ENCODE results near the gene AKIRIN1. TPM values are rescaled to one million over a fixed set of nuclear protein-coding genes. Genes with fewer than 3 reads are reported as not detected.

The AKIRIN1 gene
- total RNA-seq, 4 donors from 2014 or later: 28.2 to 46.0 (median 34.2) TPM

- intact Hi-C loops (cut with DNase I; ENCODE audit: low total_unique reads) (loop anchor here (1.0 to 2.0 kb wide), 4 partner anchors 35 to 382 kb away; partner anchors contain the start of genes AKIRIN1, MYCBP and RRAGC), in situ Hi-C loops (cut with MboI; ENCODE audit: low sequenced_read_pairs in 4 of 4) (no loop called here)
- DNase-seq (peak; percentile 82 to 90), ATAC-seq (peak; percentile 95 to 96)
- Histone ChIP-seq H3K9me3 (no peaks in the 10 kb centered on the region), H3K27ac (peak within 1 kb of the TSS; percentile 91 to 97 (median 94)), H3K27me3 (no peaks in the 10 kb centered on the region), H3K4me1 (peaks cover 14 to 19% of the 10 kb centered on the region in 2 donors), H3K4me3 (peak within 1 kb of the TSS; percentile 68 to 91 (median 80)), H3K36me3 (peaks cover 0 to 32% of the 10 kb centered on the region in 2 donors)
- TF ChIP-seq POLR2A (IDR thresholded peaks at IDR 0.05): peak; percentile 86 to 95
- TF ChIP-seq, protein P1, sequence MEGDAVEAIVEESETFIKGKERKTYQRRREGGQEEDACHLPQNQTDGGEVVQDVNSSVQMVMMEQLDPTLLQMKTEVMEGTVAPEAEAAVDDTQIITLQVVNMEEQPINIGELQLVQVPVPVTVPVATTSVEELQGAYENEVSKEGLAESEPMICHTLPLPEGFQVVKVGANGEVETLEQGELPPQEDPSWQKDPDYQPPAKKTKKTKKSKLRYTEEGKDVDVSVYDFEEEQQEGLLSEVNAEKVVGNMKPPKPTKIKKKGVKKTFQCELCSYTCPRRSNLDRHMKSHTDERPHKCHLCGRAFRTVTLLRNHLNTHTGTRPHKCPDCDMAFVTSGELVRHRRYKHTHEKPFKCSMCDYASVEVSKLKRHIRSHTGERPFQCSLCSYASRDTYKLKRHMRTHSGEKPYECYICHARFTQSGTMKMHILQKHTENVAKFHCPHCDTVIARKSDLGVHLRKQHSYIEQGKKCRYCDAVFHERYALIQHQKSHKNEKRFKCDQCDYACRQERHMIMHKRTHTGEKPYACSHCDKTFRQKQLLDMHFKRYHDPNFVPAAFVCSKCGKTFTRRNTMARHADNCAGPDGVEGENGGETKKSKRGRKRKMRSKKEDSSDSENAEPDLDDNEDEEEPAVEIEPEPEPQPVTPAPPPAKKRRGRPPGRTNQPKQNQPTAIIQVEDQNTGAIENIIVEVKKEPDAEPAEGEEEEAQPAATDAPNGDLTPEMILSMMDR (IDR thresholded peaks at IDR 0.05 in 4 of 5, conservative IDR thresholded peaks at IDR 0.05 in 1 of 5): peak in 1 of 5 experiments; percentile 15
Observed at GRCh38 chr1:39026051-39026865, 35.2 kb downstream of the AKIRIN1 start, which contains the start of gene NDUFS5. NDUFS5 (plus strand) TSS chr1:39026350; CDS start chr1:39028725, 2,375 bp downstream.

DNA sequence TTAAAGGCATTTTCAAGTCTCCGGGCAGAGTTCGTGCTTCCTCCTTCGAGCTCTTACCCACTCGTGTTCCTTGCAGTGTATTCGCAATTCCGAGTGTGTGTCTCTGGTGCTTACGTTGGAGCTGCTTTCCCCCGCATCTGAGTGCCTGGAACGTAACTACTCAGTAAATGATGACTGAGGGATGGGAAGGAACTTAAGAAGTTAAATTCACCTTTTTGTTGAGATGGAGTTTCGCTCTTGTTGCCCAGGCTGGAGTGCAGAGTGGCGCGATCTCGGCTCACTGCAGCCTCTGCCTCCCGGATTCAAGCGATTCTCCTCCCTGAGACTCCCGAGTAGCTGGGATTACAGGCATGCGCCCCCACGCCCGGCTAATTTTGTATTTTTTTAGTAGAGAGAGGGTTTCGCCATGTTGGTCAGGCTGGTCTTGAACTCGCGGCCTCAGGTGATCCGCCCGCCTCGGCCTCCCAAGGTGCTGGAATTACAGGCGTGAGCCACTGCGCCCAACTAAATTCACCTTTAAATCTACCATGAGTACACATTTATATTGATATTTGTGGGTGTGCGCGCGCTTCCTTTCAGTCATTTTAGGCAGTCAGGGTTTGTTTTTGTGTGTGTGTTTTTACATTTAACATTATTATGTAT is 35.9 kb downstream of the AKIRIN1 start:
- peaks cover 0 to 39% of the 10 kb centered on the region in 2 donors for H3K36me3 ChIP-seq
- no peak for TF ChIP-seq POLR2A (IDR thresholded peaks at IDR 0.05)
- TF ChIP-seq, protein P1 (IDR thresholded peaks at IDR 0.05 in 4 of 5, conservative IDR thresholded peaks at IDR 0.05 in 1 of 5): no peak
- no peaks in the 10 kb centered on the region for H3K9me3 ChIP-seq
- peak overlapping the region; percentile 91 to 97 (median 94) for H3K27ac ChIP-seq
- no peak for ATAC-seq
- no peak for DNase-seq
- intact Hi-C loops (cut with DNase I; ENCODE audit: low total_unique reads) (loop anchor here (1.0 to 2.0 kb wide), 4 partner anchors 36 to 381 kb away; partner anchors contain the start of genes AKIRIN1, MYCBP and RRAGC), in situ Hi-C loops (cut with MboI; ENCODE audit: low sequenced_read_pairs in 4 of 4) (no loop called here)
- peaks cover 14 to 19% of the 10 kb centered on the region in 2 donors for H3K4me1 ChIP-seq
- peak overlapping the region; percentile 68 to 91 (median 80) for H3K4me3 ChIP-seq
- H3K27me3 ChIP-seq: no peaks in the 10 kb centered on the region

DNA sequence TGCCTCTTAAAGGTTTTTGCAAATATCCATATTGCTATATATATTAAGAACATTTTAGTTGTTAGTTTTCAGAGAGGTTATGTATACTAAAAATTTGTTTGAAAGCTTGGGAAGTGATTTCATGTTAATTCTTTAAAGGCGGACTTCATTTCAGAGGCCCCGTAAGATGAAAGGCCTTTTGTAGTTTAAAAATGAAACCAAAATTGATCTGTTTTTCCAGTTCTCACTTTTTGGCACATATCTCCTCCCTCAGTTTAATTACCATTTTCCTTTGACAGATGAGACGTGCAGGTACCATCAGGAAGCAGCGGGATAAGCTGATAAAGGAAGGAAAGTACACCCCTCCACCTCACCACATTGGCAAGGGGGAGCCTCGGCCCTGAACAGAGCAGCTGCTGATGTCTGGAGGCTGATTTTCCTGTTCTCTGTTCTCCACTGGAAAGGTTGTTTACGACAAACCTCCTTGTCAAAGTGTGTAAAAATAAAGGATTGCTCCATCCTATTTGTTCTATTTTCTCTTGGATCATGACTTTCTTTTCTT is 43.1 kb downstream of the AKIRIN1 start:
- Histone ChIP-seq H3K4me3 (no peak overlapping the region), H3K36me3 (peaks cover 0 to 92% of the 10 kb centered on the region in 2 donors), H3K27me3 (no peaks in the 10 kb centered on the region), H3K27ac (peak overlapping the region in 2 of 4 donors; percentile 17 to 36), H3K9me3 (no peaks in the 10 kb centered on the region), H3K4me1 (no peaks in the 10 kb centered on the region)
- intact Hi-C loops (cut with DNase I; ENCODE audit: low total_unique reads) (no loop called here), in situ Hi-C loops (cut with MboI; ENCODE audit: low sequenced_read_pairs in 4 of 4) (no loop called here)
- TF ChIP-seq, protein P1 (IDR thresholded peaks at IDR 0.05 in 4 of 5, conservative IDR thresholded peaks at IDR 0.05 in 1 of 5): no peak
- TF ChIP-seq POLR2A (IDR thresholded peaks at IDR 0.05): no peak
- ATAC-seq: no peak
- no peak for DNase-seq

DNA sequence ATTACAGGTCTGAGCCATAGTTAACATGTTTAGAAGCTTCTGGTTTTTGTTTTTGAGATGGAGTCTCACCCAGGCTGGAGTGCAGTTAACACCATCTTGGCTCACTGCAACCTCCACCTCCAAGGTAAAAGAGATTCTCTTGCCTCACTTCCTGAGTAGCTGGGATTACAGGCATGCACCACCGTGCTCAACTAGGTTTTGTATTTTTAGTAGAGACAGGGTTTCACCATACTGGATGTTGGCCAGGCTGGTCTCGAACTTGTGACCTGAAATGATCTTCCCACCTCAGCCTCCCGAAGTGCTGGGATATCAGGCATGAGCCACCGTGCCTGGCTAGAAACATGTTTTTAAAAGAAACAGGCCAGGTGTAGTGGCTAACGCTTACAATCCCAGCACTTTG is 45.6 kb downstream of the AKIRIN1 start:
- Histone ChIP-seq H3K27me3 (no peaks in the 10 kb centered on the region), H3K4me1 (no peaks in the 10 kb centered on the region), H3K9me3 (no peaks in the 10 kb centered on the region), H3K4me3 (no peak overlapping the region), H3K36me3 (peaks cover 0 to 83% of the 10 kb centered on the region in 2 donors), H3K27ac (peak overlapping the region in 1 of 4 donors; percentile 41)
- intact Hi-C loops (cut with DNase I; ENCODE audit: low total_unique reads) (no loop called here), in situ Hi-C loops (cut with MboI; ENCODE audit: low sequenced_read_pairs in 4 of 4) (no loop called here)
- no peak for DNase-seq
- ATAC-seq: peak in 1 of 2 donors; percentile 60
- TF ChIP-seq POLR2A (IDR thresholded peaks at IDR 0.05): no peak
- TF ChIP-seq, protein P1 (IDR thresholded peaks at IDR 0.05 in 4 of 5, conservative IDR thresholded peaks at IDR 0.05 in 1 of 5): no peak

All from gastrocnemius medialis (tissue), 4 donors.